HG02973 (cell line): ENCODE data around the gene APOM.

Experiments
- ATAC-seq: cut with Tn5 transposase; IDR thresholded peaks from one replicate; pipeline ENCODE4 v1.9.1; 2021; ENCODE audit warnings: moderate library complexity; ENCODE audit not compliant: unreplicated experiment

The APOM gene

GRCh38 chr6:31630177-31630934, 25.3 kb upstream of the APOM start:
- no peak for ATAC-seq

- no peak for ATAC-seq
These were observed 24.5 kb upstream of the APOM start for GRCh38 chr6:31631209-31631608.

GRCh38 chr6:31631681-31632278, 23.9 kb upstream of the APOM start:
- no peak for ATAC-seq

GRCh38 chr6:31632279-31632946, 23.3 kb upstream of the APOM start:
- ATAC-seq = no peak

- ATAC-seq = no peak
These were observed 22.2 kb upstream of the APOM start for GRCh38 chr6:31633447-31633846.

GRCh38 chr6:31634131-31634530, 21.6 kb upstream of the APOM start:
- no peak for ATAC-seq

GRCh38 chr6:31634969-31635575, 20.6 kb upstream of the APOM start:
- ATAC-seq = no peak

GRCh38 chr6:31636698-31637596, 18.7 kb upstream of the APOM start:
- no peak for ATAC-seq

- ATAC-seq = no peak
These were observed 16.7 kb upstream of the APOM start for GRCh38 chr6:31639043-31639442.

- no peak for ATAC-seq
These were observed 16.2 kb upstream of the APOM start for GRCh38 chr6:31639449-31639861.

- ATAC-seq = no peak
These were observed 15.1 kb upstream of the APOM start for GRCh38 chr6:31640612-31641011.

GRCh38 chr6:31641370-31641769, 14.3 kb upstream of the APOM start:
- ATAC-seq = no peak

- no peak for ATAC-seq
These were observed 12.7 kb upstream of the APOM start for GRCh38 chr6:31642798-31643570.

GRCh38 chr6:31643818-31644454, 11.8 kb upstream of the APOM start:
- no peak for ATAC-seq

- ATAC-seq = no peak
These were observed 10.4 kb upstream of the APOM start for GRCh38 chr6:31645325-31645724.

- ATAC-seq = peak; percentile 27
These were observed 4.0 kb upstream of the APOM start for GRCh38 chr6:31651602-31652191.

- ATAC-seq = peak; percentile 44
These were observed 2.6 kb upstream of the APOM start for GRCh38 chr6:31652925-31653724.
